Sigmoid colon (tissue), 4 donors: ENCODE results near the gene RILP.

ENCODE experiments used
- CTCF ChIP-seq, 4 experiments: fragments of 450-650 bp in 3 of 4; fragments of 200-600 bp in 1 of 4; IDR thresholded peaks; one replicate each; pipeline ENCODE4 v1.5.1; 2016 to 2019; ENCODE audit warnings: antibody characterized with exemption in 4 of 4, mild to moderate bottlenecking in 3 of 4, moderate library complexity in 2 of 4
- EP300 ChIP-seq, 4 donors: sonication (generic); formaldehyde crosslinking; IDR thresholded peaks; one replicate each; pipeline ENCODE4 v1.6.1; 2017; ENCODE audit warnings: antibody characterized with exemption in 4 of 4
- POLR2A ChIP-seq, 2 donors: fragments of 450-650 bp; IDR thresholded peaks; one replicate each; pipeline ENCODE4 v1.6.1; 2016; ENCODE audit warnings: antibody characterized with exemption in 2 of 2, mild to moderate bottlenecking in 2 of 2, moderate library complexity in 2 of 2
- POLR2AphosphoS5 ChIP-seq, 4 donors: sonication (generic); formaldehyde crosslinking; IDR thresholded peaks; one replicate each; pipeline ENCODE4 v1.6.1; 2017; ENCODE audit warnings: antibody characterized with exemption in 4 of 4

- TF ChIP-seq EP300 (IDR thresholded peaks at IDR 0.05) (no peak), CTCF (IDR thresholded peaks at IDR 0.05) (no peak), POLR2A (IDR thresholded peaks at IDR 0.05) (no peak), POLR2AphosphoS5 (IDR thresholded peaks at IDR 0.05) (no peak)
Measured at GRCh38 chr17:1611715-1612114, 38.0 kb downstream of the RILP start.
